Aortic smooth muscle cell (primary cell): ENCODE results near the gene ANKMY1. TPM values are rescaled to one million over a fixed set of nuclear protein-coding genes. Genes with fewer than 3 reads are reported as not detected.

Experiments
- total RNA-seq: library from RNA; depleted of rRNA; stranded (reverse); fragments of >200 nt; gene quantifications from 2 replicates; pipeline ENCODE4 v1.2.3, GENCODE V29; 2014

The ANKMY1 gene, protein sequence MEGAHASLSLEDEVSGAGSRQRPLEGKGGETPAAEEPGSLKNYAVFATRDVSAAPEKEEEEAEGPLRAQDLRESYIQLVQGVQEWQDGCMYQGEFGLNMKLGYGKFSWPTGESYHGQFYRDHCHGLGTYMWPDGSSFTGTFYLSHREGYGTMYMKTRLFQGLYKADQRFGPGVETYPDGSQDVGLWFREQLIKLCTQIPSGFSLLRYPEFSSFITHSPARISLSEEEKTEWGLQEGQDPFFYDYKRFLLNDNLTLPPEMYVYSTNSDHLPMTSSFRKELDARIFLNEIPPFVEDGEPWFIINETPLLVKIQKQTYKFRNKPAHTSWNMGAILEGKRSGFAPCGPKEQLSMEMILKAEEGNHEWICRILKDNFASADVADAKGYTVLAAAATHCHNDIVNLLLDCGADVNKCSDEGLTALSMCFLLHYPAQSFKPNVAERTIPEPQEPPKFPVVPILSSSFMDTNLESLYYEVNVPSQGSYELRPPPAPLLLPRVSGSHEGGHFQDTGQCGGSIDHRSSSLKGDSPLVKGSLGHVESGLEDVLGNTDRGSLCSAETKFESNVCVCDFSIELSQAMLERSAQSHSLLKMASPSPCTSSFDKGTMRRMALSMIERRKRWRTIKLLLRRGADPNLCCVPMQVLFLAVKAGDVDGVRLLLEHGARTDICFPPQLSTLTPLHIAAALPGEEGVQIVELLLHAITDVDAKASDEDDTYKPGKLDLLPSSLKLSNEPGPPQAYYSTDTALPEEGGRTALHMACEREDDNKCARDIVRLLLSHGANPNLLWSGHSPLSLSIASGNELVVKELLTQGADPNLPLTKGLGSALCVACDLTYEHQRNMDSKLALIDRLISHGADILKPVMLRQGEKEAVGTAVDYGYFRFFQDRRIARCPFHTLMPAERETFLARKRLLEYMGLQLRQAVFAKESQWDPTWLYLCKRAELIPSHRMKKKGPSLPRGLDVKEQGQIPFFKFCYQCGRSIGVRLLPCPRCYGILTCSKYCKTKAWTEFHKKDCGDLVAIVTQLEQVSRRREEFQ
- 5.0 and 5.5 TPM in 2 replicates for total RNA-seq

DNA sequence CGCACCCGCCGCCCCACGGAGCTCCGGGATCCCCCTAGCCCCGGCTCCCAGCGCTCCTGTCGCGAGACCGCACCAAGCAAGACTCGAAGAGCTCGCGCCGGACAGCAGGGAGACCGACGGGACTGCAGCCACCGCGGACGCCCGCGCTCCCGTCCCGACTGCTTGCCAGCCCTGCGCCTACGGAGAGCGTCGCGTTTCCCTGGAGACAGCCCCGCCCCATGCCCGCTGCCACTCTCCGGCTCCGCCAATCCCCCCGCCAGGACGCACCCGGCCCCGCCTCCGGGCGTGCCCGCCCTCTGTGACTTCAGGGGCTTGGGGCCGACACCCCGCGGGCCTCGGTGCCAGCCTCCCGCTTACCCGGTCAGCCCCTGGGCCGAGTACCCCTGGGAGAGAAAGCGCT lies at the start of gene ANKMY1:
TSS of gene ANKMY1 (minus strand) at position 181 of the 400 bp plus-strand sequence. CDS start 653 bp downstream, outside the sequence.

DNA sequence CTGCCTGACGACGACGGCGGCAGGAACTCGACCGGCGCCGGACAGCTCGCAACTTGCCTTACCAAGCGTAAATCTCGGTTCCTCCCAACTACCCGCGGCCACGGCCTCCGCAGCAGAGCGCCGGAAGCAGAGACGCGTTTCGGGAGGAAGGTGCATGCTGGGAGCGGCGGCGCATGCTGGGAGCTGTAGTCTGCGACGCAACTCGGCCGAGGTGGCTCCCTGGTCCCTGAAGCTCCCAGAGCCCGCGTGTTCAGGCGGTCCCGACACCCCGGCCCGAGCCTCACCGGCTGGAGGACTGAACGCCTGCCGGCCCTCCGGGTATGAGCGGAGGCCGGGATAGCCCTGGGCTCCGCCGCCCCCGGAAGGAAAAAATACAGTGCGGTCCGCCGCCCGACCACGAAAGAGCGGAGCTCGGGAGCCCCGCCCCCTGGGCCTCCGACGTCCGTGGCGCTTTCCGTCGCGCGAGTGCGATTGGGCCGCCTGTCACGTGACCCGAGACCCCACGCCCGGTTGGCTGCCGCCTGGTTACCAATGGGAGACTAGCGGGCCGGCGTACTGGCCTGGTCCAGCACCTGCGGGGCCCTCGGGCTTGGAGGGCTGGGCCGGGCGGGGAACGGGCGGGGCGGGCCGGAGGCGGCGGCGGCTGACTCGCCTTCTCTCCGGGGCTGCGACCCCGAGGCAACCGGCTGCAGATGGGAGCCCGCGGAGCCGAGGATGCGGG lies 28.6 kb upstream of the ANKMY1 start, which contains the start of gene CAPN10:
TSS of gene CAPN10 (plus strand) at position 537 of the 721 bp plus-strand sequence. CDS start at position 715, 178 bp downstream.

DNA sequence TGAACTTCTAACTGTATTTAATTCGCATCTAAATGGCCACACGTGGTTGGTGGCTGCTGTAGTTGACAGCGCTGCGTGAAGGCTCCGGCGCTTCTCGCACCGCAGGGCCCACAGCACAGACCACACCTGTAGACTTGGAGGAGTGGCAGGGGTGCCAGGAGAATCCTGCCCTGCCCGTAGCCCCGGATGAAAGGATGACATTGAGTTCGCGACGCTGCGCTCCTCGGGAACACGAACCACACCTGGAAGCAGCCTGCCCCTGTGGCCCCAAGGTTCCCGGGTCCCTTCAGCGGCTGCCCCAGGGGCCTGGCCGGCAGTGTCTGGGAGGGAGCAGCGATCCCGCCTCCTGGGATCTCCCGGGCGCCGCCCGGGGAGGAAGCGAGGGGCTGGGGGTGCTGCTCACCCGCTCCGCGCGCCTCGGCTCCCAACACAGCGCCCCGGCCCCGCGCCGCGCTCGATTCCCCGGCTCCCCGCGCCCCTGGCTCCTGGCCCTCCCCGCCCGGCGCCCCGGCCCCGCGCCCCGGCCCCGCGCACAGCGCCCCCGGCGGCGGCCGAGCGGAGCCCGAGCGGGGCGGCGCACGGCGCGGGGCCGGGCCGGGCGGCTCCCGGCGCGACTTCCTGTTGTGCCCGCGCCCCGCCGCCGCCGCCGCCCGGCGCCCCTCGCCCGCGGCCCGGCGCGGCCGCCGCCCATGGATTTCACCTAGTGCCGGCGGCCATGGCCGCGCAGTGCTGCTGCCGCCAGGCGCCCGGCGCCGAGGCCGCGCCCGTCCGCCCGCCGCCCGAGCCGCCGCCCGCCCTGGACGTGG lies 10.3 kb upstream of the ANKMY1 start, which contains the start of gene RNPEPL1:
TSS of gene RNPEPL1 (plus strand) at position 613 of the 806 bp plus-strand sequence. CDS start at position 716, 103 bp downstream.

DNA sequence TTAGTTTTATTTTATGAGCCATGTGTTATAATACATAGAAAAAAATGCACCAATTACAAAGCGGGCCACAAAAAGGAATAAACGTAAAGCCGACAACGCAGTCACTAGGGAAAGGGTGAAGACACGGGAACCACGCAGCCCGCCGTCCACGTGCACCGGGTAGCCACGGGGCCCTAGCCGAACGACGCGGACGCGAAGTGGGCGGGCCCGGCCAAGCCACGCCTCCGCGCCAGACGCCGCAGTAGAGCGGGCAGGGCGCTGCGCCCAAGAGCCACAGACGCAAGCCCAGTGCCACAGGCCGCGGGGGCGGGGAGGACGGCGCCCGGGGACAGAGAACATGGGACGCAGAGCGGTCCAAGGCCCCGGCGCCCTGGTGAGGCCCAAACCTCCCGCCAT lies 2.3 kb upstream of the ANKMY1 start, which contains the start of gene DUSP28:
TSS of gene DUSP28 (plus strand) at position 274 of the 396 bp plus-strand sequence. CDS start 328 bp downstream, outside the sequence.

DNA sequence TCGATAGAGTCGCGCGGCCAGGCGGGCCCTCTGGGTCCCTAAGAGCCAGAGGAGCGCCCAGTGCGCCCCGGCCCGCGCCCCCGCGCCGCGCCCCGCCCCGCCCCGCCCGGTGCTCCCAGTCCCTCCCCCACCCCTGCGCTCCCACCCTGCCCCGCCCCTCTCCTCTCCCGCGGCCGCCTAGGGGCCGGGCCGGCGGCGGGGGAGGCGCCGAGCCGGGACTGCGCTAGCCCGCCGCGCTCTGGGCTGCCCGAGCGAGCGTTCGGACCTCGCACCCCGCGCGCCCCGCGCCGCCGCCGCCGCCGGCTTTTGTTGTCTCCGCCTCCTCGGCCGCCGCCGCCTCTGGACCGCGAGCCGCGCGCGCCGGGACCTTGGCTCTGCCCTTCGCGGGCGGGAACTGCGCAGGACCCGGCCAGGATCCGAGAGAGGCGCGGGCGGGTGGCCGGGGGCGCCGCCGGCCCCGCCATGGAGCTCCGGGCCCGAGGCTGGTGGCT lies 122.3 kb downstream of the ANKMY1 start, which contains the start of gene GPC1:
TSS of gene GPC1 (plus strand) at position 207 of the 491 bp plus-strand sequence. CDS start at position 463, 256 bp downstream.

Other genes with a start within 250 kb of the ANKMY1 start
- gene GPC1, start 122.3 kb downstream of the ANKMY1 start, total RNA-seq, result 71.6 and 107 TPM in 2 replicates
- 3.4 and 3.5 TPM in 2 replicates for gene DUSP28, start 2.4 kb upstream of the ANKMY1 start, total RNA-seq
- gene RNPEPL1, start 10.5 kb upstream of the ANKMY1 start, total RNA-seq, result 11.1 and 17.8 TPM in 2 replicates
- gene CAPN10, start 28.7 kb upstream of the ANKMY1 start, total RNA-seq, result 19.0 and 22.3 TPM in 2 replicates
- 0.19 and 0.26 TPM in 2 replicates for gene GPR35, start 67.5 kb upstream of the ANKMY1 start, total RNA-seq
- gene AQP12B, start 124.9 kb upstream of the ANKMY1 start, total RNA-seq, result not detected in 2 replicates
- not detected in 2 replicates for gene AQP12A, start 133.9 kb upstream of the ANKMY1 start, total RNA-seq